Mucosa of stomach (tissue), 1 donor: Measurements from ENCODE around the gene LMBR1.
"Not testable (repeated sequence)": the region's sequence is repeated elsewhere in the genome, so short reads cannot be mapped to it uniquely, and the experiment has no call there.

ENCODE experiments used
- H3K27me3 ChIP-seq: one replicate; pipeline ENCODE4 v1.7.0; 2013; ENCODE audit warnings: mild to moderate bottlenecking, low read length; ENCODE audit not compliant: control insufficient read depth, insufficient read depth
- H3K36me3 ChIP-seq: one replicate; pipeline ENCODE4 v1.7.0; 2013; ENCODE audit warnings: low read length; ENCODE audit not compliant: control insufficient read depth, insufficient read depth
- H3K4me1 ChIP-seq: one replicate; pipeline ENCODE4 v1.7.0; 2013; ENCODE audit warnings: mild to moderate bottlenecking, low read length; ENCODE audit not compliant: control insufficient read depth, insufficient read depth
- H3K4me3 ChIP-seq: one replicate; pipeline ENCODE4 v1.7.0; 2013; ENCODE audit warnings: low read length
- H3K9ac ChIP-seq: one replicate; pipeline ENCODE4 v1.7.0; 2013; ENCODE audit warnings: mild to moderate bottlenecking, low read length, moderate library complexity
- H3K9me3 ChIP-seq: one replicate; pipeline ENCODE4 v1.7.0; 2013; ENCODE audit warnings: mild to moderate bottlenecking, low read length, moderate library complexity; ENCODE audit not compliant: control insufficient read depth
- donor health status: Pancreatic carcinoma.

Gene LMBR1

GRCh38 chr7:156862022-156862421 lies 31.0 kb downstream of the LMBR1 start:
- not testable (repeated sequence) for H3K9me3 ChIP-seq, H3K36me3 ChIP-seq, H3K9ac ChIP-seq, H3K4me3 ChIP-seq, H3K27me3 ChIP-seq, H3K4me1 ChIP-seq

GRCh38 chr7:156861212-156861611 lies 31.8 kb downstream of the LMBR1 start:
- H3K9ac ChIP-seq: no peak overlapping the region
- H3K27me3 ChIP-seq: no peaks in the 10 kb centered on the region
- H3K9me3 ChIP-seq: no peaks in the 10 kb centered on the region
- H3K36me3 ChIP-seq: no peaks in the 10 kb centered on the region
- no peaks in the 10 kb centered on the region for H3K4me1 ChIP-seq
- H3K4me3 ChIP-seq: no peak overlapping the region

- not testable (repeated sequence) for H3K4me1 ChIP-seq, H3K4me3 ChIP-seq, H3K36me3 ChIP-seq, H3K27me3 ChIP-seq, H3K9me3 ChIP-seq, H3K9ac ChIP-seq
Measured at GRCh38 chr7:156860099-156860498, 32.9 kb downstream of the LMBR1 start.

GRCh38 chr7:156858523-156858922 lies 34.5 kb downstream of the LMBR1 start:
- no peaks in the 10 kb centered on the region for H3K9me3 ChIP-seq
- no peaks in the 10 kb centered on the region for H3K36me3 ChIP-seq
- H3K27me3 ChIP-seq: no peaks in the 10 kb centered on the region
- no peak overlapping the region for H3K9ac ChIP-seq
- no peak overlapping the region for H3K4me3 ChIP-seq
- H3K4me1 ChIP-seq: no peaks in the 10 kb centered on the region

GRCh38 chr7:156857757-156858156 lies 35.2 kb downstream of the LMBR1 start:
- Histone ChIP-seq H3K4me1 (no peaks in the 10 kb centered on the region), H3K36me3 (no peaks in the 10 kb centered on the region), H3K9me3 (no peaks in the 10 kb centered on the region), H3K9ac (no peak overlapping the region), H3K27me3 (no peaks in the 10 kb centered on the region), H3K4me3 (no peak overlapping the region)

- Histone ChIP-seq H3K4me3 (no peak overlapping the region), H3K9me3 (no peaks in the 10 kb centered on the region), H3K9ac (no peak overlapping the region), H3K36me3 (no peaks in the 10 kb centered on the region), H3K4me1 (no peaks in the 10 kb centered on the region), H3K27me3 (no peaks in the 10 kb centered on the region)
Measured at GRCh38 chr7:156854654-156855053, 38.3 kb downstream of the LMBR1 start.

- Histone ChIP-seq H3K9me3 (no peaks in the 10 kb centered on the region), H3K4me1 (no peaks in the 10 kb centered on the region), H3K36me3 (no peaks in the 10 kb centered on the region), H3K4me3 (no peak overlapping the region), H3K27me3 (no peaks in the 10 kb centered on the region), H3K9ac (no peak overlapping the region)
Measured at GRCh38 chr7:156848979-156849378, 44.0 kb downstream of the LMBR1 start.

- Histone ChIP-seq H3K9ac (no peak overlapping the region), H3K4me1 (no peaks in the 10 kb centered on the region), H3K9me3 (no peaks in the 10 kb centered on the region)
Measured at GRCh38 chr7:156845379-156846101, 47.4 kb downstream of the LMBR1 start.

GRCh38 chr7:156843582-156843981 lies 49.4 kb downstream of the LMBR1 start:
- H3K27me3 ChIP-seq, H3K4me3 ChIP-seq, H3K9ac ChIP-seq, H3K9me3 ChIP-seq, H3K4me1 ChIP-seq, H3K36me3 ChIP-seq: not testable (repeated sequence)

More at GRCh38 chr7:156845379-156846101, 47.4 kb downstream of the LMBR1 start:
- Histone ChIP-seq H3K4me3 (no peak overlapping the region), H3K36me3 (no peaks in the 10 kb centered on the region), H3K27me3 (no peaks in the 10 kb centered on the region)

- Histone ChIP-seq H3K9me3 (no peaks in the 10 kb centered on the region), H3K4me3 (no peak overlapping the region), H3K4me1 (no peaks in the 10 kb centered on the region), H3K36me3 (no peaks in the 10 kb centered on the region), H3K27me3 (no peaks in the 10 kb centered on the region), H3K9ac (no peak overlapping the region)
Measured at GRCh38 chr7:156843157-156843556, 49.8 kb downstream of the LMBR1 start.

- no peak overlapping the region for H3K4me3 ChIP-seq
- H3K9me3 ChIP-seq: no peaks in the 10 kb centered on the region
- H3K4me1 ChIP-seq: no peaks in the 10 kb centered on the region
- H3K36me3 ChIP-seq: no peaks in the 10 kb centered on the region
- H3K27me3 ChIP-seq: no peaks in the 10 kb centered on the region
- no peak overlapping the region for H3K9ac ChIP-seq
Measured at GRCh38 chr7:156842740-156843140, 50.2 kb downstream of the LMBR1 start.

- Histone ChIP-seq H3K4me3 (no peak overlapping the region), H3K27me3 (no peaks in the 10 kb centered on the region), H3K4me1 (no peaks in the 10 kb centered on the region), H3K9ac (no peak overlapping the region), H3K9me3 (no peaks in the 10 kb centered on the region), H3K36me3 (no peaks in the 10 kb centered on the region)
Measured at GRCh38 chr7:156842317-156842716, 50.7 kb downstream of the LMBR1 start.

- no peaks in the 10 kb centered on the region for H3K27me3 ChIP-seq
- H3K4me3 ChIP-seq: no peak overlapping the region
- no peaks in the 10 kb centered on the region for H3K9me3 ChIP-seq
- H3K36me3 ChIP-seq: no peaks in the 10 kb centered on the region
- H3K4me1 ChIP-seq: no peaks in the 10 kb centered on the region
- no peak overlapping the region for H3K9ac ChIP-seq
Measured at GRCh38 chr7:156841497-156841896, 51.5 kb downstream of the LMBR1 start.
